ENCODE measurements around the gene AHNAK. TPM values are rescaled to one million over a fixed set of nuclear protein-coding genes. Genes with fewer than 3 reads are reported as not detected.

AHNAK gene
- total RNA-seq, 2 donors from 2014 or later, result 168 to 241 TPM

GRCh38 chr11:62497132-62497801 lies 49.3 kb downstream of the AHNAK start:
- Histone ChIP-seq H3K27ac (no peak overlapping the region), H3K36me3 (replicated peaks in 1 of 2; ENCODE audit: insufficient read depth in 1 of 2, low read depth in 2 of 2) (no peaks in the 10 kb centered on the region), H3K4me1 (peaks cover 22% of the 10 kb centered on the region), H3K4me3 (no peak overlapping the region), H3K27me3 (no peaks in the 10 kb centered on the region), H3K9me3 (no peaks in the 10 kb centered on the region)
- WGBS, 2 donors, result 75 to 76% methylated on average over 7 of the region's 7 CpGs
- intact Hi-C loops (cut with DNase I), result no loop called here
- peak in 4 of 7 experiments; percentile 9 to 16 (median 12) for TF ChIP-seq CTCF (IDR thresholded peaks at IDR 0.05)
- no peak for TF ChIP-seq POLR2A (IDR thresholded peaks at IDR 0.05)
- peak in 1 of 4 donors; percentile 10 for DNase-seq
- ATAC-seq, result no peak

DNA sequence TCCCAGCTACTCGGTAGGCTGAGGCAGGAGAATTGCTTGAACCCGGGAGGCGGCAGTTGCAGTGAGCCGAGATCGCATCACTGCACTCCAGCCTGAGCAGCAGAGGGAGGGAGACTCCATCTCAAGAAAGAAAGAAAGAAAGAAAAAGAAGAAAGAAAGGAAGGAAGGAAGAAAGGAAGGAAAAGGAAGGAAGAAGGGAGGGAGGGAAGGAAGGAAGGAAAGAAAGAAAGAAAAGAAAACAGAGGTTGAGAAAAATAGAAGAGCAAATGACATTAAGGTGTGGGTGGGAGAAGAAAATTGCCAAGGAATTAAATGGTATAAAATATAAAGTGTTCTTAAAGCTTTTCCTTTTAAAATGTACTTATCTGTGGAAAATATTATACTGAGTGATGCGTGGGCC lies 49.9 kb downstream of the AHNAK start:
- Histone ChIP-seq H3K4me3 (no peak overlapping the region), H3K27ac (no peak overlapping the region), H3K9me3 (no peaks in the 10 kb centered on the region), H3K27me3 (no peaks in the 10 kb centered on the region), H3K4me1 (peaks cover 16% of the 10 kb centered on the region), H3K36me3 (replicated peaks in 1 of 2; ENCODE audit: insufficient read depth in 1 of 2, low read depth in 2 of 2) (no peaks in the 10 kb centered on the region)
- no peak for TF ChIP-seq POLR2A (IDR thresholded peaks at IDR 0.05)
- DNase-seq (no peak), ATAC-seq (no peak)
- WGBS, 2 donors, result 81 to 94% methylated on average over 5 to 6 of the region's 6 CpGs
- intact Hi-C loops (cut with DNase I), result no loop called here

DNA sequence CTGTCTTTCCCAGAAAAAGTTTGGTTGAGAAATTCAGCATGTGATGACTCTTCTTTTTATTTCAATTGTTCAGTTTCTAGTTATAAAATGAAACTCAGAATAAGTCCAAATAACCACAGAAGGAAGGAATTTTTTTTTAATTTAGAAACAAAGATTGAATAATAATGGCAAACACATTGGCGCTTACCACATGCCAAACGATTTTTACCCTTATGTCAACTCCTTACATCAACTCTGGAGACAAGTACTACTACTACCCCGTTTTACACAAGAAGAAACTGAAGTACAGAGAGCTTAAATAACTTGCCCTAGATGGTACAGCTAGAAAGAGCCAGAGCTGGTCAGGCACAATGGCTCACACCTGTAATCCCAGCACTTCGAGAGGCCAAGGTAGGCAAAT lies 52.4 kb downstream of the AHNAK start:
- Histone ChIP-seq H3K4me3 (no peak overlapping the region), H3K4me1 (no peaks in the 10 kb centered on the region), H3K27ac (no peak overlapping the region), H3K9me3 (no peaks in the 10 kb centered on the region), H3K27me3 (no peaks in the 10 kb centered on the region), H3K36me3 (replicated peaks in 1 of 2; ENCODE audit: insufficient read depth in 1 of 2, low read depth in 2 of 2) (no peaks in the 10 kb centered on the region)
- DNase-seq, result no peak
- no peak for ATAC-seq
- TF ChIP-seq POLR2A (IDR thresholded peaks at IDR 0.05) (no peak), CTCF (IDR thresholded peaks at IDR 0.05) (no peak)
- 66 to 69% methylated on average over 4 of the region's 4 CpGs for WGBS, 2 donors
- intact Hi-C loops (cut with DNase I), result no loop called here

DNA sequence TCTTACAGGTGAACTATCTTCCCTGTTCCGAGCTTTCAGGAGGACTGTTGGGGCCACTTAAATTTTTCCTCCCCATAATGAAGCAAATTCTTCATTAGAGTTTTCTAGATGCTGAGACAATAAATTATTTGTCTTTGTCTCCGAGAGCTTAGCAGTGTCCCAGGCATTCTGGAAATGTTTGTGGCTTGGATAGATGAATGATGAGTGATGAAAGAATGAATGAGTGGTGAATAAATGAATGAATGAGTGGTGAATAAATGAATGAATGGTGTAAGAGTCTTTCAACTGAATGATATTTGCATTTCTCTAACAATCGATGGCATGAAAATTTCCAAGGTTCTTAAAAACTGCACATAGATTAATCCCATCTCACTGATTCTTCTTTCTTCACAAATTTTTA lies 52.8 kb downstream of the AHNAK start:
- Histone ChIP-seq H3K9me3 (no peaks in the 10 kb centered on the region), H3K36me3 (replicated peaks in 1 of 2; ENCODE audit: insufficient read depth in 1 of 2, low read depth in 2 of 2) (no peaks in the 10 kb centered on the region), H3K4me1 (no peaks in the 10 kb centered on the region), H3K27me3 (no peaks in the 10 kb centered on the region), H3K27ac (no peak overlapping the region), H3K4me3 (no peak overlapping the region)
- ATAC-seq, result no peak
- TF ChIP-seq CTCF (IDR thresholded peaks at IDR 0.05), result no peak
- DNase-seq, result no peak
- intact Hi-C loops (cut with DNase I), result no loop called here
- 93 to 94% methylated on average over 3 of the region's 3 CpGs for WGBS, 2 donors

- H3K4me1 ChIP-seq, result no peaks in the 10 kb centered on the region
- H3K36me3 ChIP-seq (replicated peaks in 1 of 2; ENCODE audit: insufficient read depth in 1 of 2, low read depth in 2 of 2), result no peaks in the 10 kb centered on the region
- no peak for TF ChIP-seq CTCF (IDR thresholded peaks at IDR 0.05)
- no peak for TF ChIP-seq POLR2A (IDR thresholded peaks at IDR 0.05)
- H3K9me3 ChIP-seq, result no peaks in the 10 kb centered on the region
- ATAC-seq, result no peak
- no peak for DNase-seq
- intact Hi-C loops (cut with DNase I), result no loop called here
- WGBS, 2 donors, result 81 to 89% methylated on average over 4 of the region's 4 CpGs
- no peak overlapping the region for H3K4me3 ChIP-seq
- no peak overlapping the region for H3K27ac ChIP-seq
- H3K27me3 ChIP-seq, result no peaks in the 10 kb centered on the region
Observed at GRCh38 chr11:62492586-62492985, 54.0 kb downstream of the AHNAK start.
